DOHH2 (cell line): Measurements from ENCODE around the gene CD109.

ENCODE experiments used
- H3F3A ChIP-seq: fragments of 200-600 bp; sonication (generic), shearing (Covaris generic); 2 replicates; pipeline ENCODE4 v1.6.0; 2016; ENCODE audit warnings: antibody characterized with exemption, mild to moderate bottlenecking; ENCODE audit not compliant: control insufficient read depth, insufficient read depth
- H3K27ac ChIP-seq: fragments of 200-600 bp; sonication (generic); 2 replicates; pipeline ENCODE4 v1.5.1; 2014; ENCODE audit warnings: low read depth, mild to moderate bottlenecking, low read length, moderate library complexity
- H3K27me3 ChIP-seq: fragments of 200-600 bp; sonication (generic); 2 replicates; pipeline ENCODE4 v1.6.1; 2014; ENCODE audit warnings: mild to moderate bottlenecking, low read length, mixed read lengths; ENCODE audit not compliant: control insufficient read depth
- H3K36me3 ChIP-seq: fragments of 200-600 bp; sonication (generic); 2 replicates; pipeline ENCODE4 v1.6.1; 2014; ENCODE audit warnings: mild to moderate bottlenecking, low read length, moderate library complexity, mixed read lengths; ENCODE audit not compliant: control insufficient read depth
- H3K4me1 ChIP-seq: fragments of 200-600 bp; sonication (generic); 2 replicates; pipeline ENCODE4 v1.6.1; 2014; ENCODE audit warnings: mild to moderate bottlenecking, low read length, mixed read lengths; ENCODE audit not compliant: control insufficient read depth
- H3K4me2 ChIP-seq: fragments of 200-600 bp; sonication (generic); 2 replicates; pipeline ENCODE4 v1.6.0; 2014; ENCODE audit warnings: mild to moderate bottlenecking, low read length, moderate library complexity
- H3K4me3 ChIP-seq: fragments of 200-600 bp; sonication (generic); 2 replicates; pipeline ENCODE4 v1.5.1; 2014; ENCODE audit warnings: mild to moderate bottlenecking, low read length, mixed read lengths
- H3K79me2 ChIP-seq: fragments of 200-600 bp; sonication (generic); 2 replicates; pipeline ENCODE4 v1.6.1; 2014; ENCODE audit warnings: mild to moderate bottlenecking, low read length, mixed read lengths; ENCODE audit not compliant: control insufficient read depth
- H3K9me2 ChIP-seq: fragments of 200-600 bp; sonication (generic); replicated peaks from 2 replicates; pipeline ENCODE4 v1.6.1; 2014; ENCODE audit warnings: mild to moderate bottlenecking, low read length, mixed read lengths; ENCODE audit not compliant: control insufficient read depth
- H3K9me3 ChIP-seq: fragments of 200-600 bp; sonication (generic); 2 replicates; pipeline ENCODE4 v1.6.1; 2014; ENCODE audit warnings: antibody characterized with exemption, low read length, mixed read lengths; ENCODE audit not compliant: control insufficient read depth, insufficient read depth
- H4K20me1 ChIP-seq: fragments of 200-600 bp; sonication (generic); 2 replicates; pipeline ENCODE4 v1.6.0; 2014; ENCODE audit warnings: low read depth, mild to moderate bottlenecking, antibody characterized with exemption, low read length, moderate library complexity; ENCODE audit not compliant: control insufficient read depth, insufficient read depth
- CTCF ChIP-seq: fragments of 200-600 bp; sonication (generic); IDR thresholded peaks from one replicate; pipeline ENCODE4 v1.5.1; 2014; ENCODE audit warnings: antibody characterized with exemption, mild to moderate bottlenecking, low read depth, low read length; ENCODE audit not compliant: poor library complexity, severe bottlenecking
- EZH2phosphoT487 ChIP-seq: fragments of 200-600 bp; sonication (generic); IDR thresholded peaks from 2 replicates; pipeline ENCODE4 v1.6.1; 2017; ENCODE audit warnings: borderline replicate concordance, mild to moderate bottlenecking, antibody characterized with exemption, low read length, moderate library complexity, mixed read lengths

Gene CD109

GRCh38 chr6:73798592-73798991, 102.6 kb downstream of the CD109 start:
- H3F3A ChIP-seq = no peaks in the 10 kb centered on the region
- no peaks in the 10 kb centered on the region for H3K36me3 ChIP-seq
- no peaks in the 10 kb centered on the region for H4K20me1 ChIP-seq
- H3K4me2 ChIP-seq = no peak overlapping the region
- no peak overlapping the region for H3K4me3 ChIP-seq
- no peaks in the 10 kb centered on the region for H3K9me3 ChIP-seq
- no peaks in the 10 kb centered on the region for H3K4me1 ChIP-seq
- TF ChIP-seq EZH2phosphoT487 = no peak
- TF ChIP-seq CTCF = no peak
- H3K9me2 ChIP-seq = no peaks in the 10 kb centered on the region
- H3K79me2 ChIP-seq = no peaks in the 10 kb centered on the region
- no peaks in the 10 kb centered on the region for H3K27me3 ChIP-seq
- H3K27ac ChIP-seq = no peak overlapping the region

GRCh38 chr6:73800997-73801396, 105.0 kb downstream of the CD109 start:
- Histone ChIP-seq H3K27ac (no peak overlapping the region), H3K9me3 (no peaks in the 10 kb centered on the region), H4K20me1 (no peaks in the 10 kb centered on the region), H3F3A (no peaks in the 10 kb centered on the region), H3K9me2 (no peaks in the 10 kb centered on the region), H3K27me3 (no peaks in the 10 kb centered on the region), H3K4me3 (no peak overlapping the region), H3K4me1 (no peaks in the 10 kb centered on the region), H3K36me3 (no peaks in the 10 kb centered on the region), H3K79me2 (no peaks in the 10 kb centered on the region), H3K4me2 (no peak overlapping the region)
- TF ChIP-seq EZH2phosphoT487 = no peak
- TF ChIP-seq CTCF = no peak

GRCh38 chr6:73801652-73802268, 105.8 kb downstream of the CD109 start:
- Histone ChIP-seq H3K36me3 (no peaks in the 10 kb centered on the region), H3K27ac (no peak overlapping the region), H4K20me1 (no peaks in the 10 kb centered on the region), H3K79me2 (no peaks in the 10 kb centered on the region), H3F3A (no peaks in the 10 kb centered on the region), H3K4me2 (no peak overlapping the region), H3K4me3 (no peak overlapping the region), H3K4me1 (no peaks in the 10 kb centered on the region), H3K27me3 (no peaks in the 10 kb centered on the region), H3K9me2 (no peaks in the 10 kb centered on the region), H3K9me3 (no peaks in the 10 kb centered on the region)
- TF ChIP-seq EZH2phosphoT487 = no peak
- no peak for TF ChIP-seq CTCF

- H3K9me2 ChIP-seq = no peaks in the 10 kb centered on the region
- H3K4me2 ChIP-seq = no peak overlapping the region
- no peaks in the 10 kb centered on the region for H3K27me3 ChIP-seq
- no peaks in the 10 kb centered on the region for H3K4me1 ChIP-seq
- TF ChIP-seq CTCF (no peak), EZH2phosphoT487 (no peak)
- no peaks in the 10 kb centered on the region for H3K9me3 ChIP-seq
- no peak overlapping the region for H3K4me3 ChIP-seq
- H4K20me1 ChIP-seq = no peaks in the 10 kb centered on the region
- no peak overlapping the region for H3K27ac ChIP-seq
- no peaks in the 10 kb centered on the region for H3K79me2 ChIP-seq
- H3K36me3 ChIP-seq = no peaks in the 10 kb centered on the region
- no peaks in the 10 kb centered on the region for H3F3A ChIP-seq
Observed at GRCh38 chr6:73802366-73802765, 106.4 kb downstream of the CD109 start.
